Mucosa of rectum (tissue), 2 donors: ENCODE measurements around the gene ZNF678.
A peak's percentile ranks its signal among the peaks of the same experiment; 100 is the strongest.

Experiments used
- H3K27ac ChIP-seq, 2 donors: one replicate each; pipeline ENCODE4 v1.7.0; 2013; ENCODE audit warnings: inconsistent platforms in 2 of 2, low read depth in 2 of 2, low read length in 2 of 2
- H3K27me3 ChIP-seq, 2 donors: one replicate each; pipeline ENCODE4 v1.7.0; 2013; ENCODE audit warnings: low read length in 2 of 2; ENCODE audit not compliant: control insufficient read depth in 2 of 2, insufficient read depth in 2 of 2
- H3K36me3 ChIP-seq, 2 donors: one replicate each; pipeline ENCODE4 v1.7.0; 2013; ENCODE audit warnings: low read length in 2 of 2; ENCODE audit not compliant: control insufficient read depth in 2 of 2, insufficient read depth in 2 of 2
- H3K4me1 ChIP-seq, 2 donors: one replicate each; pipeline ENCODE4 v1.7.0; 2013; ENCODE audit warnings: low read length in 2 of 2, mild to moderate bottlenecking in 1 of 2; ENCODE audit not compliant: control insufficient read depth in 2 of 2, insufficient read depth in 2 of 2
- H3K4me3 ChIP-seq, 2 donors: one replicate each; pipeline ENCODE4 v1.7.0; 2013; ENCODE audit warnings: low read length in 2 of 2
- H3K9ac ChIP-seq, 2 donors: one replicate each; pipeline ENCODE4 v1.7.0; 2013; ENCODE audit warnings: low read length in 2 of 2, low read depth in 1 of 2, mild to moderate bottlenecking in 1 of 2
- H3K9me3 ChIP-seq, 2 donors: one replicate each; pipeline ENCODE4 v1.7.0; 2013; ENCODE audit warnings: low read length in 2 of 2; ENCODE audit not compliant: control insufficient read depth in 2 of 2
- donor health status: healthy.
- donor health status: Normal muscosa, but diverticular disease.

Gene ZNF678

GRCh38 chr1:227543283-227544066 lies 19.9 kb upstream of the ZNF678 start:
- Histone ChIP-seq H3K36me3 (no peaks in the 10 kb centered on the region), H3K27me3 (no peaks in the 10 kb centered on the region), H3K4me1 (peaks cover 18 to 23% of the 10 kb centered on the region in 2 donors), H3K9ac (peak overlapping the region in 1 of 2 donors; percentile 41), H3K27ac (no peak overlapping the region), H3K9me3 (no peaks in the 10 kb centered on the region), H3K4me3 (no peak overlapping the region)

- Histone ChIP-seq H3K27me3 (no peaks in the 10 kb centered on the region), H3K4me3 (no peak overlapping the region), H3K36me3 (no peaks in the 10 kb centered on the region), H3K9ac (no peak overlapping the region), H3K4me1 (peaks cover 21 to 30% of the 10 kb centered on the region in 2 donors), H3K27ac (no peak overlapping the region), H3K9me3 (no peaks in the 10 kb centered on the region)
Observed at GRCh38 chr1:227544067-227545050, 19.0 kb upstream of the ZNF678 start.

- Histone ChIP-seq H3K4me1 (peaks cover 23 to 37% of the 10 kb centered on the region in 2 donors), H3K27ac (no peak overlapping the region), H3K4me3 (no peak overlapping the region), H3K9me3 (no peaks in the 10 kb centered on the region), H3K27me3 (no peaks in the 10 kb centered on the region), H3K9ac (no peak overlapping the region), H3K36me3 (no peaks in the 10 kb centered on the region)
Observed at GRCh38 chr1:227545361-227545760, 18.0 kb upstream of the ZNF678 start.

GRCh38 chr1:227546059-227546458 lies 17.3 kb upstream of the ZNF678 start:
- Histone ChIP-seq H3K9ac (no peak overlapping the region), H3K27ac (no peak overlapping the region), H3K36me3 (no peaks in the 10 kb centered on the region), H3K27me3 (no peaks in the 10 kb centered on the region), H3K4me1 (peaks cover 25 to 41% of the 10 kb centered on the region in 2 donors), H3K4me3 (no peak overlapping the region), H3K9me3 (no peaks in the 10 kb centered on the region)

GRCh38 chr1:227546598-227547309 lies 16.6 kb upstream of the ZNF678 start:
- Histone ChIP-seq H3K27ac (peak overlapping the region in 1 of 2 donors; percentile 64), H3K4me3 (no peak overlapping the region), H3K4me1 (peaks cover 25 to 41% of the 10 kb centered on the region in 2 donors), H3K27me3 (no peaks in the 10 kb centered on the region), H3K9me3 (no peaks in the 10 kb centered on the region), H3K36me3 (no peaks in the 10 kb centered on the region), H3K9ac (no peak overlapping the region)

GRCh38 chr1:227547310-227548118 lies 15.8 kb upstream of the ZNF678 start:
- no peaks in the 10 kb centered on the region for H3K36me3 ChIP-seq
- peaks cover 25 to 41% of the 10 kb centered on the region in 2 donors for H3K4me1 ChIP-seq
- H3K9ac ChIP-seq, result peak overlapping the region; percentile 14 to 29
- no peaks in the 10 kb centered on the region for H3K27me3 ChIP-seq
- peak overlapping the region; percentile 64 to 74 for H3K27ac ChIP-seq
- H3K4me3 ChIP-seq, result no peak overlapping the region
- no peaks in the 10 kb centered on the region for H3K9me3 ChIP-seq

- Histone ChIP-seq H3K9ac (peak overlapping the region in 1 of 2 donors; percentile 29), H3K9me3 (no peaks in the 10 kb centered on the region), H3K4me1 (peaks cover 20 to 36% of the 10 kb centered on the region in 2 donors), H3K27me3 (no peaks in the 10 kb centered on the region), H3K4me3 (peak overlapping the region in 1 of 2 donors; percentile 20), H3K36me3 (no peaks in the 10 kb centered on the region), H3K27ac (peak overlapping the region; percentile 64 to 74)
Observed at GRCh38 chr1:227548119-227548397, 15.3 kb upstream of the ZNF678 start.

- Histone ChIP-seq H3K9ac (peak overlapping the region in 1 of 2 donors; percentile 29), H3K4me1 (peaks cover 18 to 35% of the 10 kb centered on the region in 2 donors), H3K27ac (peak overlapping the region; percentile 64 to 74), H3K36me3 (no peaks in the 10 kb centered on the region), H3K9me3 (no peaks in the 10 kb centered on the region), H3K4me3 (peak overlapping the region in 1 of 2 donors; percentile 20), H3K27me3 (no peaks in the 10 kb centered on the region)
Observed at GRCh38 chr1:227548448-227548847, 14.9 kb upstream of the ZNF678 start.

GRCh38 chr1:227549892-227550291 lies 13.5 kb upstream of the ZNF678 start:
- Histone ChIP-seq H3K9me3 (no peaks in the 10 kb centered on the region), H3K9ac (peak overlapping the region in 1 of 2 donors; percentile 48)

More at GRCh38 chr1:227549892-227550291, 13.5 kb upstream of the ZNF678 start:
- no peaks in the 10 kb centered on the region for H3K36me3 ChIP-seq
- H3K27ac ChIP-seq, result peak overlapping the region; percentile 48 to 71
- no peaks in the 10 kb centered on the region for H3K27me3 ChIP-seq
- H3K4me3 ChIP-seq, result no peak overlapping the region
- H3K4me1 ChIP-seq, result peaks cover 18 to 35% of the 10 kb centered on the region in 2 donors
